OCI-LY7 (cell line): ENCODE measurements around the gene NPR1.

Experiments used
- CTCF ChIP-seq: fragments of 200-600 bp; sonication (generic); conservative IDR thresholded peaks from 2 replicates; pipeline ENCODE4 v1.5.1; 2014; ENCODE audit warnings: mild to moderate bottlenecking, antibody characterized with exemption, low read length, moderate library complexity, mixed read lengths
- EZH2phosphoT487 ChIP-seq: fragments of 200-600 bp; sonication (generic); IDR thresholded peaks from 2 replicates; pipeline ENCODE4 v1.6.1; 2018; ENCODE audit warnings: low read depth, borderline replicate concordance, mild to moderate bottlenecking, mixed run types, antibody characterized with exemption, low read length, moderate library complexity, mixed read lengths

GRCh38 chr1:153647346-153647714, 31.2 kb upstream of the NPR1 start:
- TF ChIP-seq CTCF (no peak), EZH2phosphoT487 (no peak)
